Calu3 (cell line): ENCODE data around the gene ZNF417. TPM values are rescaled to one million over a fixed set of nuclear protein-coding genes. Genes with fewer than 3 reads are reported as not detected.
A peak's percentile ranks its signal among the peaks of the same experiment; 100 is the strongest.
"Not testable (repeated sequence)": the region's sequence is repeated elsewhere in the genome, so short reads cannot be mapped to it uniquely, and the experiment has no call there.

Experiments used
- BruUV-seq: library from RNA; stranded (reverse); fragments of 400-500 nt; replicated peaks from 2 replicates; lab custom pipeline; 2021; lab: Mats Ljungman, UMichigan
- CTCF ChIA-PET: fragments of 300-600 bp; sonication (Branson Sonifier 250); formaldehyde crosslinking; loops from one replicate; lab custom pipeline; 2022; ENCODE audit warnings: antibody characterized with exemption; lab: Charles Lee
- DNase-seq: peaks from one replicate; pipeline ENCODE4 v3.0.0; 2022
- H3K27ac Mint-ChIP-seq: one replicate; pipeline ENCODE4 v1.8.0; 2022; ENCODE audit warnings: mixed read lengths; ENCODE audit not compliant: unreplicated experiment
- H3K27me3 Mint-ChIP-seq: one replicate; pipeline ENCODE4 v1.8.0; 2022; ENCODE audit warnings: mixed read lengths; ENCODE audit not compliant: unreplicated experiment
- H3K36me3 Mint-ChIP-seq: one replicate; pipeline ENCODE4 v1.8.0; 2022; ENCODE audit warnings: mild to moderate bottlenecking, moderate library complexity, mixed read lengths; ENCODE audit not compliant: insufficient read depth, unreplicated experiment
- H3K4me1 Mint-ChIP-seq: one replicate; pipeline ENCODE4 v1.8.0; 2022; ENCODE audit warnings: mild to moderate bottlenecking, low read depth, mixed read lengths; ENCODE audit not compliant: unreplicated experiment
- H3K4me3 Mint-ChIP-seq: one replicate; pipeline ENCODE4 v1.8.0; 2022; ENCODE audit warnings: mild to moderate bottlenecking, low read depth, moderate library complexity, mixed read lengths; ENCODE audit not compliant: unreplicated experiment
- H3K9me3 Mint-ChIP-seq: one replicate; pipeline ENCODE4 v1.8.0; 2022; ENCODE audit warnings: low read depth, mixed read lengths; ENCODE audit not compliant: unreplicated experiment
- CTCF ChIP-seq: fragments of 200-600 bp; IDR thresholded peaks from one replicate; pipeline ENCODE4 v1.8.0; 2022; ENCODE audit warnings: antibody characterized with exemption; ENCODE audit not compliant: unreplicated experiment
- intact Hi-C: fragments of 100-400 bp; cut with micrococcal nuclease; formaldehyde crosslinking; loops from one replicate; pipeline ENCODE4 v1.10.0; 2022; ENCODE audit not compliant: unreplicated experiment
- total RNA-seq: library from RNA; stranded (reverse); gene quantifications from 2 replicates; pipeline ENCODE4 v1.2.3, GENCODE V29; 2022

Gene ZNF417
- total RNA-seq, 1 experiment from 2014 or later, result 17.2 TPM

GRCh38 chr19:57870225-57870624, 46.2 kb downstream of the ZNF417 start:
- CTCF ChIA-PET, result interaction anchor here (0.7 kb wide), 1 partner anchor 390 kb away, joined by 4 read pairs; no protein-coding TSS in a partner anchor
- Mint-ChIP-seq H3K36me3 (peaks cover 82% of the 10 kb centered on the region), H3K4me1 (no peaks in the 10 kb centered on the region), H3K4me3 (no peak overlapping the region), H3K27ac (peak overlapping the region; percentile 78), H3K9me3 (peaks cover 9% of the 10 kb centered on the region), H3K27me3 (no peaks in the 10 kb centered on the region)
- intact Hi-C loops, result no loop called here
- no peak for TF ChIP-seq CTCF
- DNase-seq, result no peak
- BruUV-seq, result no TSS peak

- H3K27me3 Mint-ChIP-seq, intact Hi-C loops, H3K4me1 Mint-ChIP-seq, H3K9me3 Mint-ChIP-seq, BruUV-seq, H3K4me3 Mint-ChIP-seq, DNase-seq: not testable (repeated sequence)
- Mint-ChIP-seq H3K27ac (peak overlapping the region; percentile 78), H3K36me3 (peaks cover 87% of the 10 kb centered on the region)
- CTCF ChIA-PET, result interaction anchor here (0.6 to 0.7 kb wide), 2 partner anchors 17 to 389 kb away, joined by 4 to 6 read pairs; no protein-coding TSS in a partner anchor
Observed at GRCh38 chr19:57869655-57870054, 46.7 kb downstream of the ZNF417 start.

- intact Hi-C loops, result no loop called here
- H3K9me3 Mint-ChIP-seq, result peaks cover 4% of the 10 kb centered on the region
- H3K4me3 Mint-ChIP-seq, result no peak overlapping the region
- no peak for TF ChIP-seq CTCF
- no peaks in the 10 kb centered on the region for H3K27me3 Mint-ChIP-seq
- no peaks in the 10 kb centered on the region for H3K4me1 Mint-ChIP-seq
- no TSS peak for BruUV-seq
- peaks cover 94% of the 10 kb centered on the region for H3K36me3 Mint-ChIP-seq
- CTCF ChIA-PET, result interaction anchor here (0.6 kb wide), 1 partner anchor 62 kb away, joined by 3 read pairs; no protein-coding TSS in a partner anchor
- no peak overlapping the region for H3K27ac Mint-ChIP-seq
- DNase-seq, result no peak
Observed at GRCh38 chr19:57867868-57868492, 48.4 kb downstream of the ZNF417 start.

Other genes starting within 250 kb of the ZNF417 start
- not detected in 2 replicates for gene ZSCAN4, start 247.7 kb downstream of the ZNF417 start, total RNA-seq
- 14.7 and 17.0 TPM in 2 replicates for gene ZNF551, start 234.6 kb downstream of the ZNF417 start, total RNA-seq
- gene ZNF154, start 207.4 kb downstream of the ZNF417 start, total RNA-seq, result not detected in 2 replicates
- 1.8 and 2.1 TPM in 2 replicates for gene ZNF671, start 189.0 kb downstream of the ZNF417 start, total RNA-seq
- gene ZNF776, start 169.8 kb downstream of the ZNF417 start, total RNA-seq, result 19.7 and 21.6 TPM in 2 replicates
- 18.9 and 22.9 TPM in 2 replicates for gene ZNF586, start 146.9 kb downstream of the ZNF417 start, total RNA-seq
- gene ZNF552, start 101.7 kb downstream of the ZNF417 start, total RNA-seq, result 24.0 and 24.8 TPM in 2 replicates
- 31.1 and 31.6 TPM in 2 replicates for gene ZNF587B, start 86.3 kb downstream of the ZNF417 start, total RNA-seq
- gene ZNF587, start 66.7 kb downstream of the ZNF417 start, total RNA-seq, result 111 and 113 TPM in 2 replicates
- 6.8 and 8.7 TPM in 2 replicates for gene ZNF814, start 27.6 kb downstream of the ZNF417 start, total RNA-seq
- 2.1 and 2.3 TPM in 2 replicates for gene ZNF418, start 18.8 kb upstream of the ZNF417 start, total RNA-seq
- gene ZNF256, start 31.1 kb upstream of the ZNF417 start, total RNA-seq, result 7.1 TPM in 2 replicates
- 2.5 and 2.7 TPM in 2 replicates for gene C19orf18, start 57.9 kb upstream of the ZNF417 start, total RNA-seq
- gene ZNF606, start 86.2 kb upstream of the ZNF417 start, total RNA-seq, result 23.5 and 24.8 TPM in 2 replicates
- not detected in 2 replicates for gene ZSCAN1, start 117.4 kb upstream of the ZNF417 start, total RNA-seq
- not detected in 2 replicates for gene ZNF135, start 142.7 kb upstream of the ZNF417 start, total RNA-seq
- gene ZSCAN18, start 181.6 kb upstream of the ZNF417 start, total RNA-seq, result 45.3 and 45.8 TPM in 2 replicates
- gene ZNF329, start 234.2 kb upstream of the ZNF417 start, total RNA-seq, result 9.5 and 11.2 TPM in 2 replicates